Kidney epithelial cell (primary cell): Measurements from ENCODE around the gene OTUD5. TPM values are rescaled to one million over a fixed set of nuclear protein-coding genes. Genes with fewer than 3 reads are reported as not detected.

Experiments
- DNase-seq: peaks from one replicate; pipeline ENCODE4 v3.0.0-alpha.2; 2010; ENCODE audit warnings: low read depth
- H3K27me3 ChIP-seq: 2 replicates; pipeline ENCODE4 v1.6.0; 2011; ENCODE audit warnings: low read length; ENCODE audit not compliant: control insufficient read depth, insufficient read depth
- H3K36me3 ChIP-seq: 2 replicates; pipeline ENCODE4 v1.5.1; 2011; ENCODE audit warnings: low read length; ENCODE audit not compliant: control insufficient read depth, insufficient read depth
- H3K4me3 ChIP-seq: 2 replicates; pipeline ENCODE4 v1.5.1; 2011; ENCODE audit warnings: low read depth, mild to moderate bottlenecking, control low read depth, low read length
- CTCF ChIP-seq: IDR thresholded peaks from 2 replicates; pipeline ENCODE4 v1.5.1; 2011; ENCODE audit warnings: mild to moderate bottlenecking, moderate library complexity, low read length, control low read depth, inconsistent platforms; ENCODE audit not compliant: insufficient read depth, poor library complexity, severe bottlenecking
- total RNA-seq: library from RNA; depleted of rRNA; stranded (reverse); fragments of >200 nt; gene quantifications from 2 replicates; pipeline ENCODE4 v1.2.3, GENCODE V29; 2015

Gene OTUD5
- total RNA-seq, 1 donor from 2014 or later, result 51.7 TPM

DNA sequence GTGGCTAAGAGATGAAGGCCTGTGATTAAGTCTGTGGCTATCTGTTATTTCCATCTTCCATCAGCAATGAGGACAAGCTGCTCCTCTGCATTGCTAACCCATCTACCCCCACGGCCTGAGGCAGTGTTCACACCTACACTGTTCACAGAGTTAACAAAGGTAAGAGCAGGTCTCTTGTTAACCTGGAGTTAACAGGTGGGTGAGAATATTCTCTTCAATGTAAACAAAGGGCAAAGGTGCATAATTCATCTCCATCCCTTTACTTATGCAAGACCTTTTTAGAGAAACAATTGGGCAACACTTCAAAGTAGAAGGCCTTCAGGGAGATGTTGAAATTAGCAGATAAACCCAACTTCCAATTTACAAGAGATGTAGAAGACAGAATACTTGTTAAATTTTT is 48.8 kb downstream of the OTUD5 start:
- Histone ChIP-seq H3K27me3 (no peaks in the 10 kb centered on the region), H3K36me3 (no peaks in the 10 kb centered on the region), H3K4me3 (no peak overlapping the region)
- no peak for TF ChIP-seq CTCF
- no peak for DNase-seq

DNA sequence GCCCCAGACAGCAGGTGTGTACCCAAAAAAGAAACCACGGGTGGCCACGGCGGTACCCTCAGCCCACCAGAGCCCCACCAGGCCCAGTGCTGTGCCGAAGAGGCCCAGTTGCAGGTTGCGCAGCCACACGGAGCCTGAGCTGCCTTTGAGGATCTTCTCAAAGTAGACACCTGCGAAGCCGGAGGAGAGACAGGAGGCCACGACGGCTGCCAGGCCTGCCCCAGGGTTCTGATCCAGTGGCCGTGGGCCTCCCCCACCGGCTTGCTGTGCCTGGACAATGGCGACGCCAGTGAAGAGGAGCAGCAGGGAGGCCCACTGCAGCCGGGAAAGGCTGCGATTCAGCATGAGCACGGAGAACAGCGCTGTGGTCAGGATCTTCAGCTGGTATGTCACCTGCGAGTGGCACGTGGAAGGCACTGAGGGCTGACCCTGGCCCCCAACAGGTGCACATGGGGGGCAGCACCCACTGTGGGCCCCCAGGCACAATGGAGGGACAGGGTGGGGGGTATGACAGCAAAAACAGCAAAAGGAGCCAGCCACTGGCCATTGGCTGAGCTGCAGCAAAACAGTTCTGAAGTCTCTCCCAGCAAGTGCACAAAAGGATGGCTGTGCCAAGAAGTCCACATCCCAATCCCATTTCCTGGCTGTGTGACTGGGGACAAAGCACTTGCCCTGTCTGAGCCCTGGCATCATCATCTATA is 52.2 kb downstream of the OTUD5 start:
- no peaks in the 10 kb centered on the region for H3K27me3 ChIP-seq
- TF ChIP-seq CTCF, result no peak
- no peaks in the 10 kb centered on the region for H3K36me3 ChIP-seq

GRCh38 chrX:48904626-48905025 is 52.8 kb downstream of the OTUD5 start:
- no peak for DNase-seq
- no peaks in the 10 kb centered on the region for H3K27me3 ChIP-seq

More for the DNA sequence above, 52.2 kb downstream of the OTUD5 start:
- no peak for DNase-seq
- no peak overlapping the region for H3K4me3 ChIP-seq

DNA sequence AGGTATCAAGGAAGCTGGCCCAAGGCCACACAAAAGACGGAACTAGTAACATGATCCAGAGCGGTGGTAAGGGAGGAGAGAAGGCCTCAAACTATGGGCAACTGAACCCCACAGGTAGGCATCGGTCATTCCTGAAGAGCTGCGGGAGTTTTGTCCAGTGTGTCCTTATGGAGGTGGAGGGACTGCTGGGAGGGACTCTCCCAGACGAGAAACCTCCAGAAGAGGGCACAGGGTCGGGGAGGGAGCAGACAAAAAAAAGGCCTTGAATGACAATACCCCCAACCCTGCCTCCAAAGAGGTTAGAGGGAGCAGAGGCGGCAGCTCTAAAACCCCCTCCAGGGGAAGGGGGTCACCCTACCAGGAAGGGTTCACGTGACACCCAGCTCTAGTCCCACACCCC is 53.2 kb downstream of the OTUD5 start:
- no peak for DNase-seq
- Histone ChIP-seq H3K4me3 (no peak overlapping the region), H3K27me3 (no peaks in the 10 kb centered on the region), H3K36me3 (no peaks in the 10 kb centered on the region)
- TF ChIP-seq CTCF, result no peak

More at GRCh38 chrX:48904626-48905025, 52.8 kb downstream of the OTUD5 start:
- H3K4me3 ChIP-seq, result no peak overlapping the region
- H3K36me3 ChIP-seq, result no peaks in the 10 kb centered on the region
- TF ChIP-seq CTCF, result no peak

GRCh38 chrX:48903290-48903689 is 54.1 kb downstream of the OTUD5 start:
- Histone ChIP-seq H3K4me3 (no peak overlapping the region), H3K27me3 (no peaks in the 10 kb centered on the region), H3K36me3 (no peaks in the 10 kb centered on the region)
- TF ChIP-seq CTCF, result no peak
- DNase-seq, result no peak

GRCh38 chrX:48902776-48903175 is 54.6 kb downstream of the OTUD5 start:
- H3K4me3 ChIP-seq, result no peak overlapping the region
- no peak for TF ChIP-seq CTCF
- no peaks in the 10 kb centered on the region for H3K27me3 ChIP-seq
- no peak for DNase-seq
- no peaks in the 10 kb centered on the region for H3K36me3 ChIP-seq
